ENCODE data around the gene TEX55.
A peak's percentile ranks its signal among the peaks of the same experiment; 100 is the strongest.
"Not testable (repeated sequence)": the region's sequence is repeated elsewhere in the genome, so short reads cannot be mapped to it uniquely, and the experiment has no call there.

Gene TEX55

DNA sequence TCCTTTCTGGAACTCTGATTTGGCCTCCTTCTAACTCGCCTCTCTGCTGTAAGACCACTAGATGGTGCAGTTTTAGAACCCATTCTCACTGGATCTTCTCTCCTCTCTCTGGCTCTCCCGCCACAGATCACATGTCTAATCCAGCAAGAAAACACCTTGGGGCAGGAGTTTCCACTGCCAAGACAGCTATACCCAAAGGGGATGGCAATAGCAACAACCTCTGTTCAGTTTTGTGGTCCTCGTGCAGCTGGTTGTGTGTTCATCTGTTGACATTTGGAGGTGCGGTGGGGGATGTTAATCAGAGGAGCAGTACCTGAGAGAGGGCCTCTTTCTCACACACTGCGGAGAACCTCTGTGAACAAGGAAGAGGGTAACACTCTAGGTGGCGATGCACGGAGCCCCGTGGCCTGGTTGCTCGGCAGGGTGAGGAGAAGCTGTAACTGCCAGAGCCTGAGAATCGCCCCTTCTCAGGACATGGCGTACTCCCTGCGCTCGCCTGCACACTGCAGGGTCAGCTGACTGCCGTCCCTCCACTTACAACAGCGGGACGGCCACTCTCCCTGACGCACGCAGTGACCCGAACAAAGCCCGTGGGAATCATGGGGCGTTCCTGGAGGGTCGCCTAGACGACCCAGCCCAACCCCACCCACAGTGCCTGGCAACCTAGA, at the start of gene TEX55:
TEX55 (plus strand) TSS at position 666 of the 668 bp plus-strand sequence. CDS start 25 bp downstream, outside the sequence.
- H3K27ac Mint-ChIP-seq: no peak within 1 kb of the TSS
- H3K36me3 Mint-ChIP-seq: no peaks in the 10 kb centered on the region
- no peaks in the 10 kb centered on the region for H3K9me3 Mint-ChIP-seq
- no peak within 1 kb of the TSS for H3K4me3 Mint-ChIP-seq
- H3K27me3 Mint-ChIP-seq: no peaks in the 10 kb centered on the region
- no peak for ATAC-seq
- no peaks in the 10 kb centered on the region for H3K4me1 Mint-ChIP-seq

DNA sequence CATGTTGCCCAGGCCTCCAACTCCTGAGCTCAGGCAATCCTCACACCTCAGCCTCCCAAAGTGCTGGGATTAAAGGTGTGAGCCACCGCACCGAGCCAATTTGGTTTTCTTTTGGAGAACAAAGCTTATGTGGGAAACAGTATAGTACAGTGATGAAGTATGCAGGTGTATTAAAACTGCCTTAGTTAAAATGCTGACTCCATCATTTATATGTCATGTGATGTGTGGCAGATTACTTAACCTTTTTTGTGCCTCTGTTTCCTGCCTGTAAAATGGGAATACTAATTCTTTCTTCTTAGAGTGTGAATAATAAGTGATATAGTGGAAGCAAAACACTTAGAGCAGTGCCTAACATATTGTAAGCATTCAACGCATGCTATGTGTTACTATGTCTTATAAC, 48.0 kb upstream of the TEX55 start:
- H3K9me3 Mint-ChIP-seq: no peaks in the 10 kb centered on the region
- no peak overlapping the region for H3K27ac Mint-ChIP-seq
- ATAC-seq: no peak
- no peaks in the 10 kb centered on the region for H3K27me3 Mint-ChIP-seq
- no peaks in the 10 kb centered on the region for H3K36me3 Mint-ChIP-seq
- no peak overlapping the region for H3K4me3 Mint-ChIP-seq
- peaks cover 5% of the 10 kb centered on the region for H3K4me1 Mint-ChIP-seq

DNA sequence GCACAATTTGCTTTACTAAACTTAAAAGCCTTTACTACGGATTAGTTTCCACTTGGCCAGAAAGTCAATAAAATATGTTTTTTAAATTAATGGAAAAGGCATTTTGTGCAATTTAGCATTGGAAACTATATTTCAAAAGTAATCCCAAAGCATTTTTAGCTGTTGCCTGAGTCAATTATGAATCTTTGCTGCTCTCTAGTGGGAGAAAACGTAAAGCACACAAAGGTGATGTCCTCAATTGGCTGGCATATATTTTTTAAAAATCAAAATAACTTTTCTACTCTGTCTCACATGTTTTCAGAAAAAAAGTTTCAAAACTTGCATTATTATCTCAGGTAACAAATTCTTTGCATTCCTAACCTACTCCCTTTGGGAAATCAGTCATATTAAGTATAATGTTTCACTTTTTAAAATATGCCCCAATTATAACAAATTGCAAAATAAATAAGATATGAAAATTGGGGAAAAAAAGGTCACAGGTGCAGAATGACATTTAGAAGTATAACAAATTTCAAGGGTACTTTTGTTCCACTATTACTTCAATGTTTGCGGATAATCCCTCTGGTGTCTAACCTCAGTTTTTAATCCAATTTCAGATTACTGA, 47.2 kb upstream of the TEX55 start:
- Mint-ChIP-seq H3K36me3 (no peaks in the 10 kb centered on the region), H3K4me1 (no peaks in the 10 kb centered on the region), H3K27me3 (no peaks in the 10 kb centered on the region), H3K9me3 (no peaks in the 10 kb centered on the region), H3K4me3 (no peak overlapping the region), H3K27ac (no peak overlapping the region)
- ATAC-seq: no peak

DNA sequence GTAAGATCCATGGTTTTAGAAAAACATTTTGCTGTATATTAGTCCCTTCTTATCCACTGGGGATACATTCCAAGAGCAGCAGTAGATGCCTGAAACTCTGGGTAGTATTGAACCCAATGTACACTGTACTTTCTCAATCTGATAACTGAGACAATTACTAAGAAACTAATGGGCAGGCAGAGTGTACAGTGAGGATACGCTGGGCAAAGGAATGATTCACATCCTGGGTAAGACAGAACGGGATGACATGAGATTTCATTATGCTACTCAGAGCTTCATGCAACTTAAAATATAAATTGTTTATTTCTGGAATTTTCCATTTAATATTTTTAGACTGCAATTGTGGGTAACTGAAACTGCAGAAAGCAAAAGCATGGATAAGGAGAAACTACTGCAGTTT, 46.2 kb upstream of the TEX55 start:
- no peaks in the 10 kb centered on the region for H3K9me3 Mint-ChIP-seq
- no peak for ATAC-seq
- no peaks in the 10 kb centered on the region for H3K36me3 Mint-ChIP-seq
- no peaks in the 10 kb centered on the region for H3K4me1 Mint-ChIP-seq
- H3K27ac Mint-ChIP-seq: no peak overlapping the region
- no peaks in the 10 kb centered on the region for H3K27me3 Mint-ChIP-seq
- no peak overlapping the region for H3K4me3 Mint-ChIP-seq

DNA sequence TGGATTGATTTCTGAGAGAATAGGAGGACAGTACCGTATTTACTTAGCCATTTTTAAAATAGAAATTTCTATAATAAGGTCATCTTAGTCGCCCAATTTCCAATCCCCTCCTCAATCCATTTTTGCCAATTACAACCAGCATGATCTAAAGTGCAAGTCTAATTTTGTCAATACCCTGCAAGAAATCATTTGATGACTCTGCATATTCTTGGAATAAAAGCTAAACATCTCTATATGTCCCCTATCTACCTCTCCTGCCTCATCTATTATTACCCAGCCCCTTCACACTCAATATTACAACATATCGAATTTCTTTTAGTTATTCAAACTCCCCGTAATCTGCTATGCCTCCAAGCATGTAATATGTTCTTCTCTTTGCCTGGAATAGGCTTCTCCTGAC, 41.9 kb upstream of the TEX55 start:
- no peaks in the 10 kb centered on the region for H3K9me3 Mint-ChIP-seq
- H3K27ac Mint-ChIP-seq: no peak overlapping the region
- no peaks in the 10 kb centered on the region for H3K36me3 Mint-ChIP-seq
- ATAC-seq: no peak
- H3K4me3 Mint-ChIP-seq: no peak overlapping the region
- no peaks in the 10 kb centered on the region for H3K4me1 Mint-ChIP-seq
- no peaks in the 10 kb centered on the region for H3K27me3 Mint-ChIP-seq

DNA sequence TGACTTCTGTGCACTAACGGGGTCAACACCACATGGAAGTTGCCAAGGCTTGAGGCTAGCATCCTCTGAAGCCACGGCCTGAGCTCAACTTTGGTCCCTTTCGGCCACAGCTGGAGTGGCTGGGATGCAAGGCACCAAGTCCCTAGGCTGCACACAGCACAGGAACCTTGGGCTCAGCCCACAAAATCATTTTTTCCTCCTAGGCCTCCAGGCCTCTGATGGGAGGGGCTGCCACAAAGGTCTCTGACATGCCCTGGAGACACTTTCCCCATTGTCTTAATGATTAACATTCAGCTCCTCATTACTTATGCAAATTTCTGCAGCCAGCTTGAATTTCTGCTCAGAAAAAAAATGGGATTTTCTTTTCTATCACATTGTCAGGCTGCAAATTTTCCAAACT, 27.6 kb upstream of the TEX55 start:
- H3K27ac Mint-ChIP-seq, H3K36me3 Mint-ChIP-seq, ATAC-seq, H3K4me1 Mint-ChIP-seq, H3K4me3 Mint-ChIP-seq: not testable (repeated sequence)
- peaks cover 18% of the 10 kb centered on the region for H3K9me3 Mint-ChIP-seq
- H3K27me3 Mint-ChIP-seq: peaks cover 61% of the 10 kb centered on the region

DNA sequence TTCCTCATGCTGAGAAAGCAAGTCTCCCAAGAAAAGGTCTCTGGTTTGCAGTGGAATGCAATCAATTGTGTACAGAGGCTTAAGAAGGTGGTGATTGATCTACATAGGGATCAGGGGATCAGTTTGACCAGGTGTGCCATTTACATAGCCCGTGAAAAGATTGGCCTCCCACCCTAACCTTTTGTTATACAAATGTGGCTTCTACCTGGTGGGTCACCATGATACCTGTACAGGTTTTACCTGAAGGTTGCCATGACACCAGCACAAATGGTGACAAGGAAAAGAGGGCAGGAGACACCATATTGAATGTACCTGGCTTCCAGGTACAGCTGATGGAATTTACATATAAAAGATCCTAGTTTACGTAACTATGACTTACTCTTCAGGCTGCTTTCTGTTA, 25.5 kb upstream of the TEX55 start:
- no peak for ATAC-seq
- H3K4me1 Mint-ChIP-seq: no peaks in the 10 kb centered on the region
- H3K9me3 Mint-ChIP-seq: peaks cover 13% of the 10 kb centered on the region
- H3K27me3 Mint-ChIP-seq: peaks cover 60% of the 10 kb centered on the region
- peaks cover 8% of the 10 kb centered on the region for H3K36me3 Mint-ChIP-seq
- no peak overlapping the region for H3K27ac Mint-ChIP-seq
- H3K4me3 Mint-ChIP-seq: no peak overlapping the region

DNA sequence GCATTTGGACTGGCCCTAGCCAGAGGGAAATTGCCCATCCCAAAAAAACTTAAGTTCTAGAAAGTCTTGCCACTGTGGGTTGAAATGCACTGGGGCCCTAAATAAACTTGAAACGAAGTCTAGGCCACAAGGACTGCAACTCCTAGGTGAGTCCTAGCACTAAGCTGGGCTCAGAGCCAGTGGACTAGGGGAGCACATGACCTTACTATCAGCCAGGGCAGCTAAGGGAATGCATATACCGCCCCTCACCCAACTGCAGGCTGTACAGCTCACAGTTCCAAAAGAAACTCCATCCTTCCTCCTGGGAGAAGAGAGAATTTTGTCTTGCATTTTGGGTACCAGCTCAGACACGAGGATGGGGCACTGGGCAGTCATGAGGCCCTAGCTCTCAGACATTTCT, 23.6 kb upstream of the TEX55 start:
- Mint-ChIP-seq H3K27ac (no peak overlapping the region), H3K36me3 (peaks cover 8% of the 10 kb centered on the region), H3K27me3 (peaks cover 64% of the 10 kb centered on the region), H3K4me3 (no peak overlapping the region), H3K4me1 (no peaks in the 10 kb centered on the region), H3K9me3 (peaks cover 6% of the 10 kb centered on the region)
- peak; percentile 12 for ATAC-seq

DNA sequence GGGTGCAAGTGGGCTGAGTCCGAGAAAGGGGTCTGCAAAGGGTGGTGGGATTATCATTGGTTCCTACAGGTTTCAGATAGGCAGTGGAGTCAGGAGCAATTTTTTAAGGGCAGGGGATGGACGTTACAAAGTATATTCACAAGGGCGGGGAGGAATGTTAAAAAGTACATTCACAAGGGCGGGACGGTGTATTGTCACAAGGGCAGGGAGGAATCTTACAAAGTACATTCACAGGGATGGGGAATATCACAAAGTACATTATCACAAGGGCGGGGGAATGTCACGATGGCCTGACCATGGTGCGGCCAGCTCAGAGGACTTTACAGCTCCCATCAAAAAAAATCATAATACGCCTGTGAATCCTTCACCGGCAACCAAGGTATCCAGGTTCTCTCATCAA, 20.6 kb upstream of the TEX55 start:
- Mint-ChIP-seq H3K9me3 (no peaks in the 10 kb centered on the region), H3K27ac (no peak overlapping the region), H3K4me1 (no peaks in the 10 kb centered on the region), H3K27me3 (peaks cover 53% of the 10 kb centered on the region), H3K36me3 (no peaks in the 10 kb centered on the region), H3K4me3 (no peak overlapping the region)
- ATAC-seq: no peak

DNA sequence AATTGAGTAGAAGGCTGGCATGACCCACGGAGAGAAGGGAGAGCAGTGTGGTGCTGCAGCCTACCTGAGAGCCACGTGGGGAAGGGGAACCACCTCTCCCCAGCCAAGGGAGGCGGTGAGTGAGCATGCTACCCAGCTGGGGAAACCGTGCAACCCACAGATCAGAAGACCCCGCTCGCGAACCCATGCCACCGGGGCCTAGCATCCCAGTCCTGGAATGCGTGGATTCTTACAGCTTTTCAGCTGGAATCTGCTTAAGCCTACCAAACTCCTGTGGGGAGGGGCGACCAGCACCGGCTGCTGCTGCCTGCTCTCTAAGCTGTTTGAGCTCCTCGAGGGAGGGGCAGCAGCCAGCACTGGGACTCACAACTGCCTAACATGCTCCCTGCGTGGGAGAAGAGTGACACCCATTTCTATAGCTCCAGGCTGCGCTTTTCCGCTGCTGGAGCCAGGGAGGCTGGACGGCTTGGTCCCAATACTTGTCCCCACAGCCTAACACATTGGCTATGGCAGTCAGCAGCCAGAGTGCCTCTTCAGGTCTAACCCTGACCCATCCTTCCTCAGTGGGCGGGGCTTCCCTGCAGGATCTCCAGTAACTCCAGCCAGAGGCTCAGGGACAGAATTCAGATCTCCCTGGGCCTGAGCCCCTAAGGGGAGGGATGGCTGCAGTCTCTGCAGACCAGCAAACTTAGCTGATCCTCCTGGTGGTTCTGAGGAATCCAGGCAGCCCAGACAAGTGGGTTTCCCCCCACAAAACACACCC, 20.0 kb upstream of the TEX55 start:
- Mint-ChIP-seq H3K27ac (no peak overlapping the region), H3K4me1 (no peaks in the 10 kb centered on the region), H3K4me3 (no peak overlapping the region), H3K9me3 (no peaks in the 10 kb centered on the region), H3K36me3 (no peaks in the 10 kb centered on the region), H3K27me3 (peaks cover 50% of the 10 kb centered on the region)
- no peak for ATAC-seq

DNA sequence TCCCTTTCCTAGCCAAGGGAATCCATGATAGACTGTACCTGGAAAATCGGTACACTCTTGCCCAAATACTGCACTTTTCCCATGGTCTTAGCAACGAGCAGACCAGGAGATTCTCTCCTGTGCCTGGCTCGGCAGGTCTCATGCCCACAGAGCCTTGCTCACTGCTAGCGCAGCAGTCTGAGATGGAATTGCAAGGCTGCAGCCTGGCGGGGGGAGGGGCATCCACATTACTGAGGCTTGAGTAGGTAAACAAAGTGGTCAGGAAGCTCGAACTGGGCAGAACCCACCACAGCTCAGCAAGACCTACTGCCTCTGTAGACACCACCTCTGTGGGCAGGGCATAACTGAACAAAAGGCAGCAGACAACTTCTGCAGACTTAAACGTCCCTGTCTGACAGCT, 15.7 kb upstream of the TEX55 start:
- H3K27ac Mint-ChIP-seq, H3K4me1 Mint-ChIP-seq, ATAC-seq: not testable (repeated sequence)

DNA sequence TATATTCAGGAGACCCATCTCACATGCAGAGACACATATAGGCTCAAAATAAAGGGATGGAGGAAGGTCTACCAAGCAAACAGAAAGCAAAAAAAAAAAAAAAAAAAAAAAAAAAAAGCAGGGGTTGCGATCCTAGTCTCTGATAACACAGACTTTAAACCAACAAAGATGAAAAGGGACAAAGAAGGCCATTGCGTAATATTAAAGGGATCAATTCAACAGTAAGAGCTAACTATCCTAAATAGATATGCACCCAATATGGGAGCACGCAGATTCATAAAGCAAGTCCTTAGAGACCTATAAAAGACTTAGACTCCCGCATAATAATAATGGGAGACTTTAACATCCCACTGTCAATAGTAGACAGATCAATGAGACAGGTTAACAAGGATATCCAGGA, 13.7 kb upstream of the TEX55 start:
- not testable (repeated sequence) for H3K9me3 Mint-ChIP-seq, H3K27ac Mint-ChIP-seq, ATAC-seq, H3K4me1 Mint-ChIP-seq, H3K36me3 Mint-ChIP-seq, H3K4me3 Mint-ChIP-seq
- peaks cover 23% of the 10 kb centered on the region for H3K27me3 Mint-ChIP-seq

More for the DNA sequence above, 15.7 kb upstream of the TEX55 start:
- H3K4me3 Mint-ChIP-seq, H3K36me3 Mint-ChIP-seq, H3K9me3 Mint-ChIP-seq: not testable (repeated sequence)
- H3K27me3 Mint-ChIP-seq: peaks cover 37% of the 10 kb centered on the region

DNA sequence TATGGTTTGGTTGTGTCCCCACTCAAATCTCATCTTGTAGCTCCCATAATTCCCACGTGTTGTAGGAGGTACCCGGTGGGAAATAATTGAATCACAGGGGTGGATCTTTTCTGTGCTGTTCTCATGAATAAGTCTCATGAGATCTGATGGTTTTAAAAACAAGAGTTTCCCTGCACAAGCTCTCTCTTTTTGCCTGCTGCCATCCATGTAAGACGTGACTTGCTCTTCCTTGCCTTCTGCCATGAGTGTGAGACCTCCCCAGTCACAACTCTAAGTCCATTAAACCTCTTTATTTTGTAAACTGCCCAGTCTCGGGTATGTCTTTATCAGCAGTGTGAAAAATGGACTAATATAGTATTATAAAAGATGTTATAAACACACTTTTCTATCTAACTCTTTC, 6.6 kb upstream of the TEX55 start:
- not testable (repeated sequence) for H3K4me1 Mint-ChIP-seq, H3K9me3 Mint-ChIP-seq, H3K27ac Mint-ChIP-seq, H3K4me3 Mint-ChIP-seq, H3K27me3 Mint-ChIP-seq, ATAC-seq, H3K36me3 Mint-ChIP-seq

DNA sequence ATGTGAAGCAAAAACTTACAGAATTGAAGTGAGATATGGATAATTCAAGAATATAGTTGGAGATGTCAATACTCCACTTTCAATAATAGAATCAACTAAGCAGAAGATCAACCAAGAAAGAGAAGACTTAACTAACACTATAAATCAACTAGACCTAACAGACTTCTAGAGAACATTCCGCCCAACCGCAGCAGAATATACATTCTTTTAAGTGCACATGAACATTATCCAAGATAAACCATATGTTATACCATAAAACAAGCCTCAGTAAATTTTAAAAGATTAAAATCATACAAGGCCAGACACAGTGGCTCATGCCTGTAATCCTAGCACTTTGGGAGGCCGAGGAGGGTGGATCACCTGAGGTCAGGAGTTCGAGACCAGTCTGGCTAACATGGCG, 5.5 kb upstream of the TEX55 start:
- H3K9me3 Mint-ChIP-seq: peaks cover 3% of the 10 kb centered on the region
- H3K27me3 Mint-ChIP-seq: no peaks in the 10 kb centered on the region
- no peaks in the 10 kb centered on the region for H3K4me1 Mint-ChIP-seq
- H3K4me3 Mint-ChIP-seq: no peak overlapping the region
- no peak overlapping the region for H3K27ac Mint-ChIP-seq
- no peak for ATAC-seq
- H3K36me3 Mint-ChIP-seq: no peaks in the 10 kb centered on the region

DNA sequence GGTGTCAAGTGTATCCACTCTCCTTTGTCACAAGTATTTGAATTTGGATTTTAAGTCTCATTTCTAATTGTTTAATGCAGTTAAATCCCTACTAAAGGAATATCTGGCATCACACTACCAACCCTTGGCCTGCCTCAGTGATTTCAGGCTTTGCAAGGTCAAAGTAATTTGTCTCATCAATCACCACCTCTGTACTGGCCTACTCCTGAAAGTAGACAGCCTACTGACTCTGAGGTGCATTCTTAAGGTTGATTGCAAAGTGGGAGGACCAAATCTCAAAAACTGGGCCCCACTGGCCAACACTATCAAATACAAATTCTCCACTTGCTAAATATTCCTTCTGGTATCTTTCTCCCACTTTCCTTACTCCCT, 851 bp upstream of the TEX55 start:
- Mint-ChIP-seq H3K36me3 (no peaks in the 10 kb centered on the region), H3K4me3 (no peak overlapping the region), H3K27me3 (no peaks in the 10 kb centered on the region), H3K9me3 (no peaks in the 10 kb centered on the region), H3K4me1 (no peaks in the 10 kb centered on the region), H3K27ac (no peak overlapping the region)
- ATAC-seq: no peak
